Measurements from ENCODE around the gene ADAMTSL3. TPM values are rescaled to one million over a fixed set of nuclear protein-coding genes. Genes with fewer than 3 reads are reported as not detected.

The ADAMTSL3 gene
- total and polyA plus RNA-seq, 2 experiments from 2014 or later, result 0.61 to 0.87 TPM

- TF ChIP-seq, protein P1, sequence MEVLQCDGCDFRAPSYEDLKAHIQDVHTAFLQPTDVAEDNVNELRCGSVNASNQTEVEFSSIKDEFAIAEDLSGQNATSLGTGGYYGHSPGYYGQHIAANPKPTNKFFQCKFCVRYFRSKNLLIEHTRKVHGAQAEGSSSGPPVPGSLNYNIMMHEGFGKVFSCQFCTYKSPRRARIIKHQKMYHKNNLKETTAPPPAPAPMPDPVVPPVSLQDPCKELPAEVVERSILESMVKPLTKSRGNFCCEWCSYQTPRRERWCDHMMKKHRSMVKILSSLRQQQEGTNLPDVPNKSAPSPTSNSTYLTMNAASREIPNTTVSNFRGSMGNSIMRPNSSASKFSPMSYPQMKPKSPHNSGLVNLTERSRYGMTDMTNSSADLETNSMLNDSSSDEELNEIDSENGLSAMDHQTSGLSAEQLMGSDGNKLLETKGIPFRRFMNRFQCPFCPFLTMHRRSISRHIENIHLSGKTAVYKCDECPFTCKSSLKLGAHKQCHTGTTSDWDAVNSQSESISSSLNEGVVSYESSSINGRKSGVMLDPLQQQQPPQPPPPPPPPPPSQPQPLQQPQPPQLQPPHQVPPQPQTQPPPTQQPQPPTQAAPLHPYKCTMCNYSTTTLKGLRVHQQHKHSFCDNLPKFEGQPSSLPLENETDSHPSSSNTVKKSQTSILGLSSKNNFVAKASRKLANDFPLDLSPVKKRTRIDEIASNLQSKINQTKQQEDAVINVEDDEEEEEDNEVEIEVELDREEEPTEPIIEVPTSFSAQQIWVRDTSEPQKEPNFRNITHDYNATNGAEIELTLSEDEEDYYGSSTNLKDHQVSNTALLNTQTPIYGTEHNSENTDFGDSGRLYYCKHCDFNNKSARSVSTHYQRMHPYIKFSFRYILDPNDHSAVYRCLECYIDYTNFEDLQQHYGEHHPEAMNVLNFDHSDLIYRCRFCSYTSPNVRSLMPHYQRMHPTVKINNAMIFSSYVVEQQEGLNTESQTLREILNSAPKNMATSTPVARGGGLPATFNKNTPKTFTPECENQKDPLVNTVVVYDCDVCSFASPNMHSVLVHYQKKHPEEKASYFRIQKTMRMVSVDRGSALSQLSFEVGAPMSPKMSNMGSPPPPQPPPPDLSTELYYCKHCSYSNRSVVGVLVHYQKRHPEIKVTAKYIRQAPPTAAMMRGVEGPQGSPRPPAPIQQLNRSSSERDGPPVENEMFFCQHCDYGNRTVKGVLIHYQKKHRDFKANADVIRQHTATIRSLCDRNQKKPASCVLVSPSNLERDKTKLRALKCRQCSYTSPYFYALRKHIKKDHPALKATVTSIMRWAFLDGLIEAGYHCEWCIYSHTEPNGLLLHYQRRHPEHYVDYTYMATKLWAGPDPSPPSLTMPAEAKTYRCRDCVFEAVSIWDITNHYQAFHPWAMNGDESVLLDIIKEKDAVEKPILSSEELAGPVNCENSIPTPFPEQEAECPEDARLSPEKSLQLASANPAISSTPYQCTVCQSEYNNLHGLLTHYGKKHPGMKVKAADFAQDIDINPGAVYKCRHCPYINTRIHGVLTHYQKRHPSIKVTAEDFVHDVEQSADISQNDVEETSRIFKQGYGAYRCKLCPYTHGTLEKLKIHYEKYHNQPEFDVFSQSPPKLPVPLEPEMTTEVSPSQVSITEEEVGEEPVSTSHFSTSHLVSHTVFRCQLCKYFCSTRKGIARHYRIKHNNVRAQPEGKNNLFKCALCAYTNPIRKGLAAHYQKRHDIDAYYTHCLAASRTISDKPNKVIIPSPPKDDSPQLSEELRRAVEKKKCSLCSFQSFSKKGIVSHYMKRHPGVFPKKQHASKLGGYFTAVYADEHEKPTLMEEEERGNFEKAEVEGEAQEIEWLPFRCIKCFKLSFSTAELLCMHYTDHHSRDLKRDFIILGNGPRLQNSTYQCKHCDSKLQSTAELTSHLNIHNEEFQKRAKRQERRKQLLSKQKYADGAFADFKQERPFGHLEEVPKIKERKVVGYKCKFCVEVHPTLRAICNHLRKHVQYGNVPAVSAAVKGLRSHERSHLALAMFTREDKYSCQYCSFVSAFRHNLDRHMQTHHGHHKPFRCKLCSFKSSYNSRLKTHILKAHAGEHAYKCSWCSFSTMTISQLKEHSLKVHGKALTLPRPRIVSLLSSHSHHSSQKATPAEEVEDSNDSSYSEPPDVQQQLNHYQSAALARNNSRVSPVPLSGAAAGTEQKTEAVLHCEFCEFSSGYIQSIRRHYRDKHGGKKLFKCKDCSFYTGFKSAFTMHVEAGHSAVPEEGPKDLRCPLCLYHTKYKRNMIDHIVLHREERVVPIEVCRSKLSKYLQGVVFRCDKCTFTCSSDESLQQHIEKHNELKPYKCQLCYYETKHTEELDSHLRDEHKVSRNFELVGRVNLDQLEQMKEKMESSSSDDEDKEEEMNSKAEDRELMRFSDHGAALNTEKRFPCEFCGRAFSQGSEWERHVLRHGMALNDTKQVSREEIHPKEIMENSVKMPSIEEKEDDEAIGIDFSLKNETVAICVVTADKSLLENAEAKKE (CRISPR knock-in tag; IDR thresholded peaks at IDR 0.05), result no peak
- TF ChIP-seq JUNB (IDR thresholded peaks at IDR 0.05; ENCODE audit: unreplicated experiment) (no peak), EZH2 (IDR thresholded peaks at IDR 0.05; ENCODE audit: low read depth, unreplicated experiment) (no peak), CREB1 (CRISPR knock-in tag; IDR thresholded peaks at IDR 0.05; ENCODE audit: low read depth) (no peak), CTCF (conservative IDR thresholded peaks at IDR 0.05; ENCODE audit: low read depth in 2 of 2) (no peak), EZH2phosphoT487 (IDR thresholded peaks at IDR 0.05; ENCODE audit: unreplicated experiment) (no peak), ZNF331 (CRISPR knock-in tag; IDR thresholded peaks at IDR 0.05; ENCODE audit: low read depth) (no peak), NANOG (IDR thresholded peaks at IDR 0.05; ENCODE audit: borderline replicate concordance) (no peak), ETS1 (IDR thresholded peaks at IDR 0.05) (no peak)
These were observed 48.6 kb upstream of the ADAMTSL3 start (continued) for GRCh38 chr15:83605111-83605945.
